Panc1 (cell line): Measurements from ENCODE around the gene CLCN2. TPM values are rescaled to one million over a fixed set of nuclear protein-coding genes. Genes with fewer than 3 reads are reported as not detected.

Experiments used
- ATAC-seq: fragments of 200-7000 bp; cut with Tn5 transposase; 2 replicates; pipeline ENCODE4 v1.9.1; 2020; ENCODE audit warnings: mild to moderate bottlenecking, moderate library complexity
- BruUV-seq: library from RNA; stranded (reverse); fragments of 400-500 nt; replicated peaks from 2 replicates; lab custom pipeline; 2021; lab: Mats Ljungman, UMichigan
- CTCF ChIA-PET: fragments of 300-600 bp; sonication (Branson Sonifier 250); formaldehyde crosslinking; loops from one replicate; lab custom pipeline; 2022; ENCODE audit warnings: antibody characterized with exemption; lab: Charles Lee
- POLR2A ChIA-PET: fragments of 300-600 bp; sonication (Branson Sonifier 250); formaldehyde crosslinking; loops from one replicate; lab custom pipeline; 2022; ENCODE audit warnings: antibody characterized with exemption; lab: Charles Lee
- DNase-seq: peaks from one replicate; pipeline ENCODE4 v3.0.0-alpha.2; 2010; ENCODE audit warnings: low read depth, low spot score
- H3K27ac ChIP-seq: 2 replicates; pipeline ENCODE4 v1.5.1; 2011; ENCODE audit warnings: mild to moderate bottlenecking, low read length, inconsistent platforms
- H3K27me3 ChIP-seq: fragments of 200-500 bp; sonication (Bioruptor generic); 2 replicates; pipeline ENCODE4 v1.6.0; 2014; ENCODE audit warnings: low read length, inconsistent platforms; ENCODE audit not compliant: control insufficient read depth, insufficient read depth
- H3K36me3 ChIP-seq: fragments of 200-500 bp; sonication (Bioruptor generic); 2 replicates; pipeline ENCODE4 v1.5.1; 2014; ENCODE audit warnings: inconsistent platforms, mild to moderate bottlenecking, low read length, moderate library complexity; ENCODE audit not compliant: control insufficient read depth, insufficient read depth
- H3K4me1 ChIP-seq: 2 replicates; pipeline ENCODE4 v1.5.1; 2011; ENCODE audit warnings: inconsistent platforms, mild to moderate bottlenecking, low read length, moderate library complexity; ENCODE audit not compliant: control insufficient read depth, insufficient read depth
- H3K4me3 ChIP-seq, 2 experiments: 2 replicates each; pipeline ENCODE4 v1.5.1; 2011 to 2012; ENCODE audit warnings: low read depth in 2 of 2, low read length in 2 of 2, mild to moderate bottlenecking in 2 of 2, inconsistent platforms in 1 of 2, moderate library complexity in 1 of 2
- H3K9me3 ChIP-seq: fragments of 200-500 bp; sonication (Bioruptor generic); 2 replicates; pipeline ENCODE4 v1.5.1; 2014; ENCODE audit warnings: low read depth, mild to moderate bottlenecking, inconsistent platforms, low read length, moderate library complexity; ENCODE audit not compliant: control insufficient read depth, insufficient read depth
- POLR2AphosphoS5 ChIP-seq: IDR thresholded peaks from 2 replicates; pipeline ENCODE4 v1.6.1; 2012; ENCODE audit warnings: mild to moderate bottlenecking, low read depth, low read length, moderate library complexity
- SIN3A ChIP-seq: IDR thresholded peaks from 2 replicates; pipeline ENCODE4 v1.6.1; 2012; ENCODE audit warnings: low read depth, mild to moderate bottlenecking, low read length, moderate library complexity, borderline replicate concordance; ENCODE audit not compliant: insufficient read depth
- TCF7L2 ChIP-seq: IDR thresholded peaks from 2 replicates; pipeline ENCODE4 v1.6.1; 2011; ENCODE audit warnings: mild to moderate bottlenecking, low read depth, low read length, inconsistent platforms
- in situ Hi-C: cut with HindIII; loops from 2 replicates; pipeline ENCODE4 v1.10.0; 2016; ENCODE audit warnings: low sequenced_read_pairs, low pct_unique_long_range_greater_than_20kb
- intact Hi-C: fragments of 100-400 bp; cut with micrococcal nuclease; formaldehyde crosslinking; loops from one replicate; pipeline ENCODE4 v1.10.0; 2022; ENCODE audit not compliant: unreplicated experiment
- total RNA-seq: library from RNA; stranded (reverse); gene quantifications from one replicate; pipeline ENCODE4 v1.2.1, GENCODE V29; 2021; ENCODE audit not compliant: unreplicated experiment
- TF ChIP-seq, protein P1 (sequence below): fragments of 450-650 bp; IDR thresholded peaks from 2 replicates; pipeline ENCODE4 v1.5.1; 2017; ENCODE audit warnings: mild to moderate bottlenecking
- TF ChIP-seq, protein P2 (sequence below), 2 experiments: IDR thresholded peaks; 2 replicates each; pipeline ENCODE4 v1.6.1; 2011 to 2012; ENCODE audit warnings: low read depth in 2 of 2, control low read depth in 1 of 2, low read length in 1 of 2, mild to moderate bottlenecking in 1 of 2, moderate library complexity in 1 of 2; ENCODE audit not compliant: insufficient read depth in 1 of 2

The CLCN2 gene
- total RNA-seq, 1 experiment from 2014 or later, result 22.5 TPM

DNA sequence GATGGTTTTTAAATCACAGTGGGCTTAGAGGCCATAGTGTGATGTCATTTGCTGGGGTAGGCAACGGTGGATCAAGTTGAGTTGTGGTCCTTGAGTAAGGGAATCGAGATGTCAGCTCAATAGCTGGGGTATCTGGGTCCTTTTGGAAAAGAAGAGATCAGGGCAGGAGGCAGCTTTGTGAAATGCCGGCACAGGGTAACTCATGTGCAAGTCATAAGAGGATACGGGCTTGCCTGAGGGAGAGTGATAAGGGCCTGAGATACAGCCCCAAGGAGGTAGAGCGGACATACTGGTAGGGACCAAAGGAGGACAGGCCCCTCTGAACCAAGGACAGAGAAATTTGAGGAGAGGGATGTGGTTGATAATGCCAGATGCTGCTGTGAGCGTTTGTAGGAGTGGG, 28.2 kb downstream of the CLCN2 start:
- no peak overlapping the region for H3K4me3 ChIP-seq
- in situ Hi-C loops, result no loop called here
- peaks cover 58% of the 10 kb centered on the region for H3K4me1 ChIP-seq
- no peak for TF ChIP-seq TCF7L2
- no peak for TF ChIP-seq SIN3A
- TF ChIP-seq, protein P1, sequence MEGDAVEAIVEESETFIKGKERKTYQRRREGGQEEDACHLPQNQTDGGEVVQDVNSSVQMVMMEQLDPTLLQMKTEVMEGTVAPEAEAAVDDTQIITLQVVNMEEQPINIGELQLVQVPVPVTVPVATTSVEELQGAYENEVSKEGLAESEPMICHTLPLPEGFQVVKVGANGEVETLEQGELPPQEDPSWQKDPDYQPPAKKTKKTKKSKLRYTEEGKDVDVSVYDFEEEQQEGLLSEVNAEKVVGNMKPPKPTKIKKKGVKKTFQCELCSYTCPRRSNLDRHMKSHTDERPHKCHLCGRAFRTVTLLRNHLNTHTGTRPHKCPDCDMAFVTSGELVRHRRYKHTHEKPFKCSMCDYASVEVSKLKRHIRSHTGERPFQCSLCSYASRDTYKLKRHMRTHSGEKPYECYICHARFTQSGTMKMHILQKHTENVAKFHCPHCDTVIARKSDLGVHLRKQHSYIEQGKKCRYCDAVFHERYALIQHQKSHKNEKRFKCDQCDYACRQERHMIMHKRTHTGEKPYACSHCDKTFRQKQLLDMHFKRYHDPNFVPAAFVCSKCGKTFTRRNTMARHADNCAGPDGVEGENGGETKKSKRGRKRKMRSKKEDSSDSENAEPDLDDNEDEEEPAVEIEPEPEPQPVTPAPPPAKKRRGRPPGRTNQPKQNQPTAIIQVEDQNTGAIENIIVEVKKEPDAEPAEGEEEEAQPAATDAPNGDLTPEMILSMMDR, result no peak
- TF ChIP-seq POLR2AphosphoS5, result no peak
- TF ChIP-seq, protein P2, sequence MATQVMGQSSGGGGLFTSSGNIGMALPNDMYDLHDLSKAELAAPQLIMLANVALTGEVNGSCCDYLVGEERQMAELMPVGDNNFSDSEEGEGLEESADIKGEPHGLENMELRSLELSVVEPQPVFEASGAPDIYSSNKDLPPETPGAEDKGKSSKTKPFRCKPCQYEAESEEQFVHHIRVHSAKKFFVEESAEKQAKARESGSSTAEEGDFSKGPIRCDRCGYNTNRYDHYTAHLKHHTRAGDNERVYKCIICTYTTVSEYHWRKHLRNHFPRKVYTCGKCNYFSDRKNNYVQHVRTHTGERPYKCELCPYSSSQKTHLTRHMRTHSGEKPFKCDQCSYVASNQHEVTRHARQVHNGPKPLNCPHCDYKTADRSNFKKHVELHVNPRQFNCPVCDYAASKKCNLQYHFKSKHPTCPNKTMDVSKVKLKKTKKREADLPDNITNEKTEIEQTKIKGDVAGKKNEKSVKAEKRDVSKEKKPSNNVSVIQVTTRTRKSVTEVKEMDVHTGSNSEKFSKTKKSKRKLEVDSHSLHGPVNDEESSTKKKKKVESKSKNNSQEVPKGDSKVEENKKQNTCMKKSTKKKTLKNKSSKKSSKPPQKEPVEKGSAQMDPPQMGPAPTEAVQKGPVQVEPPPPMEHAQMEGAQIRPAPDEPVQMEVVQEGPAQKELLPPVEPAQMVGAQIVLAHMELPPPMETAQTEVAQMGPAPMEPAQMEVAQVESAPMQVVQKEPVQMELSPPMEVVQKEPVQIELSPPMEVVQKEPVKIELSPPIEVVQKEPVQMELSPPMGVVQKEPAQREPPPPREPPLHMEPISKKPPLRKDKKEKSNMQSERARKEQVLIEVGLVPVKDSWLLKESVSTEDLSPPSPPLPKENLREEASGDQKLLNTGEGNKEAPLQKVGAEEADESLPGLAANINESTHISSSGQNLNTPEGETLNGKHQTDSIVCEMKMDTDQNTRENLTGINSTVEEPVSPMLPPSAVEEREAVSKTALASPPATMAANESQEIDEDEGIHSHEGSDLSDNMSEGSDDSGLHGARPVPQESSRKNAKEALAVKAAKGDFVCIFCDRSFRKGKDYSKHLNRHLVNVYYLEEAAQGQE (IDR thresholded peaks at IDR 0.05; ENCODE audit: insufficient read depth in 1 of 2, low read depth in 2 of 2, low read length in 1 of 2), result no peak
- no peaks in the 10 kb centered on the region for H3K9me3 ChIP-seq
- no peaks in the 10 kb centered on the region for H3K27me3 ChIP-seq
- ChIA-PET POLR2A (no interaction called here), CTCF (no interaction called here)
- no peak for DNase-seq
- BruUV-seq, result TSS peak; percentile 62
- H3K27ac ChIP-seq, result peak overlapping the region; percentile 60
- intact Hi-C loops, result no loop called here
- no peak for ATAC-seq
- H3K36me3 ChIP-seq, result peaks cover 20% of the 10 kb centered on the region; the same call in 1 of the 2 replicates

DNA sequence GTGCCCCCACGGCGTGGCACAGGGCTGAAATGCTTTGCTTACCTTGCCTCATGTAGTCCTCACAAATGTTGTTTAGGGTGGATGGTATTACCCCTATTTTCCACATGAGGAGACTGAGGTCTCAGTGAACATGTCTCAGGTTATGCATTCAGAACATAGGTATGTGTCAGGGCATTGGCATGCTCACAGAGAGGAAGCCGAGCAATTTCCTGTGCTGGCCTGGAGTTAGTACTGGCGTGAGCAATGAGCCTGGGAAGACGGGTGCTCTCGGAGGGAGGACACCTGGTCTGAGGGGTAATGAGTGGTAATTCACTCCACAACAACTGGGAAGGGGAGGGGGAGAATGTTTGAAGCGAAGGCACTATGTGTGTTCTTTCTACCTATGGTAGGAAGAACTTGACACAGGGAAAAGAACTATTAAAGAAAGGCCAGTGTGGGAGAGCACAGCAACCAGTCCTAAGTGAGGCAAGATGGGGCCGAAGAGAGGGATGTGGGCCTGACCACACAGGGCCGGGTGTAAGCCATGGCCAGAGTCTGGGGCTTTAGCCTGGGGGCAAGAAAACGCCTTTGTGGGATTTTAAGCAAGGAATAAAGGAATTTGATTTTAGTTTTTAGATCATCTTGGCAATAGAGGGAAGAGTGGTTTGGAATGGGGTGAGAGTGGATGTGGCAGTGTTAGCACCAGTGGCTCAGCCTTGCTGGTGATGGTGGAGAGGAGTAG, 28.9 kb downstream of the CLCN2 start:
- DNase-seq, result peak; percentile 88
- TF ChIP-seq, protein P2 (IDR thresholded peaks at IDR 0.05; ENCODE audit: insufficient read depth in 1 of 2, low read depth in 2 of 2, low read length in 1 of 2), result no peak
- TF ChIP-seq, protein P1, result no peak
- TF ChIP-seq POLR2AphosphoS5, result no peak
- no peak for TF ChIP-seq TCF7L2
- no peak for TF ChIP-seq SIN3A
- H3K4me3 ChIP-seq, result no peak overlapping the region
- H3K9me3 ChIP-seq, result no peaks in the 10 kb centered on the region
- POLR2A ChIA-PET, result no interaction called here
- H3K4me1 ChIP-seq, result peaks cover 58% of the 10 kb centered on the region
- peak overlapping the region; percentile 60 for H3K27ac ChIP-seq
- intact Hi-C loops (no loop called here), in situ Hi-C loops (no loop called here)
- BruUV-seq, result no TSS peak
- peaks cover 25% of the 10 kb centered on the region; the same call in 1 of the 2 replicates for H3K36me3 ChIP-seq
- CTCF ChIA-PET, result no interaction called here
- no peaks in the 10 kb centered on the region for H3K27me3 ChIP-seq
- ATAC-seq, result peak; percentile 5; the same call in 1 of the 2 replicates
